GM19238 (cell line): ENCODE results near the gene DLG5.

Source experiments
- DNase-seq: peaks from one replicate; pipeline ENCODE4 v3.0.0; 2011; ENCODE audit warnings: low spot score; ENCODE audit not compliant: insufficient read length

DLG5 gene

GRCh38 chr10:77949167-77949566 is 22.6 kb upstream of the DLG5 start:
- DNase-seq, result no peak

GRCh38 chr10:77946084-77946483 is 19.5 kb upstream of the DLG5 start:
- no peak for DNase-seq

GRCh38 chr10:77944519-77944918 is 18.0 kb upstream of the DLG5 start:
- no peak for DNase-seq

- DNase-seq, result no peak
Observed at GRCh38 chr10:77943121-77943901, 16.8 kb upstream of the DLG5 start.

- DNase-seq, result no peak
Observed at GRCh38 chr10:77941790-77942189, 15.2 kb upstream of the DLG5 start.

GRCh38 chr10:77940627-77941026 is 14.1 kb upstream of the DLG5 start:
- no peak for DNase-seq

- no peak for DNase-seq
Observed at GRCh38 chr10:77940225-77940624, 13.7 kb upstream of the DLG5 start.

- no peak for DNase-seq
Observed at GRCh38 chr10:77939561-77940001, 13.0 kb upstream of the DLG5 start.

GRCh38 chr10:77936697-77937567 is 10.4 kb upstream of the DLG5 start:
- DNase-seq, result no peak

- DNase-seq, result no peak
Observed at GRCh38 chr10:77932016-77932715, 5.6 kb upstream of the DLG5 start.

GRCh38 chr10:77927402-77928246 is 1.1 kb upstream of the DLG5 start:
- DNase-seq, result no peak

GRCh38 chr10:77925795-77926565 is 575 bp downstream of the DLG5 start:
- DNase-seq, result peak; percentile 27

GRCh38 chr10:77925410-77925794 is 1.2 kb downstream of the DLG5 start:
- no peak for DNase-seq

- DNase-seq, result no peak
Observed at GRCh38 chr10:77922566-77923179, 3.9 kb downstream of the DLG5 start.

GRCh38 chr10:77922055-77922454 is 4.5 kb downstream of the DLG5 start:
- DNase-seq, result no peak

- no peak for DNase-seq
Observed at GRCh38 chr10:77921395-77921794, 5.2 kb downstream of the DLG5 start.

GRCh38 chr10:77920495-77920894 is 6.1 kb downstream of the DLG5 start:
- DNase-seq, result no peak

GRCh38 chr10:77919713-77920108 is 6.8 kb downstream of the DLG5 start:
- no peak for DNase-seq

- DNase-seq, result no peak
Observed at GRCh38 chr10:77915319-77916105, 11.0 kb downstream of the DLG5 start.
